GM20431 (cell line): ENCODE measurements around the gene TFAP2A.

Experiments
- in situ Hi-C: fragments of 300-500 bp; cut with MseI, MboI; formaldehyde crosslinking; loops from one replicate; pipeline ENCODE4 v1.15.0; 2020; ENCODE audit warnings: low sequenced_read_pairs; ENCODE audit not compliant: unreplicated experiment

TFAP2A gene

DNA sequence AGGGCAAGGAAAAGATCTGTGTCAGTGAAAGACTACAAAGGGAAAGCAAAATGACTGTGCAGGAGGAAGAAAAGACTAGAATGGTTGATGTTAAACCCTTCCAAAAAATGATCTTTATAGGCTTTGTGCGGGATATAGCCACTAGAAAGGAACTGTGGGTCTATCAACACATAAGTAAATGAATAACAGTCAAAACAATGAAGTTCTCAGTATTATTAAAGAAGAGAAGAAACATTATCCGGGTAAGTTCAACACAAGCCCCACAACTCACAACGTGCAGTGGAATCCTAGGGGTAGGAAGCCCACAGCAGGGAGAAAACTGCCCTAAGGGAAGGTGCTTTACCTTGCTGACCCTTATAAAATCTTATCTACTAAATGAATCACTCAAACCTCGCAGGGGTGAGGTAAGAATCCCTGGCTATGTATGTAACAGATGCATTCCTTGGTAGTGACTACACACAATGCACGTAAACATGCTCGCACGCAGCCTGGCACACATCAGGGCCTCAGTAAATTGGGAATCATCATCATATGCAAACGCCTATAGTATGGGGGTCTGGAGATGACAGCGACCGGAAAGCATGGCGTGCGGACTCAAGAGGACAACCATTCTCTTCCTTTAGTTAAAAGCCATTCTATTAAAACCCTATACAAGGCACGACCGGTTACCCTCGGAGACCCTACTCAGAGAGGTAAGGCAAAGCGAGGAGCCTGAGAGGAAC is 11.3 kb downstream of the TFAP2A start:
- in situ Hi-C loops: no loop called here

DNA sequence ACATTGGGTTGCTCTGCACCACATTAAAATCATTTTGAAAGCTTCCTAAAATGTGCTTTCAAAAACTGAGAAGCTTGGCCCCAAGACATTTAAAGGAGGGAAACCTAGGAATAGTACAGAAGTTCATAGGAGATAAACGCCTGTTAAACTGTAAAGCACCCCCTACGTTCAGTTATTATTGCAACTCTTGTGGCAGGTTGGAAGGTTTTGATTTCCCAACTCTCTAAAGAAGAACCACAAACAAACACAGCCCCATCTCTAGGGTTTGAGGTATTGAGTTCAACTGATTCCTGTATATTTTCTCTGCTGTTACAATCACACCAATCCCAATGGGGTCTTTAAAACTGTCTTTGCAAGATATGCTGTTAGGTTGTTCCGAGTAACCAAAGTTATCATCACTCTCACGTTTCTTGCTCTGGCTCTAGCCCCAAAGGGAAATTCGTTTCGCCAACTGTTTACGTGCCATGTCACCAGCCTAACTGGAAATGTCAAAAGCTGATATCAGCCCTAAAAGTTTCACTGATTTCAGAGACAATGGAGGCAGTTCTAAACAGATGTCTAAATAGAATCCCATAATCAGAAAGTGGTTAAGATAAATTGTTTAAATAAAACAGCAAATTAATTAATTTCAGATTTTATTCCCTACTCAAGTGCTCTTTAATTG is 12.1 kb downstream of the TFAP2A start:
- in situ Hi-C loops: no loop called here

DNA sequence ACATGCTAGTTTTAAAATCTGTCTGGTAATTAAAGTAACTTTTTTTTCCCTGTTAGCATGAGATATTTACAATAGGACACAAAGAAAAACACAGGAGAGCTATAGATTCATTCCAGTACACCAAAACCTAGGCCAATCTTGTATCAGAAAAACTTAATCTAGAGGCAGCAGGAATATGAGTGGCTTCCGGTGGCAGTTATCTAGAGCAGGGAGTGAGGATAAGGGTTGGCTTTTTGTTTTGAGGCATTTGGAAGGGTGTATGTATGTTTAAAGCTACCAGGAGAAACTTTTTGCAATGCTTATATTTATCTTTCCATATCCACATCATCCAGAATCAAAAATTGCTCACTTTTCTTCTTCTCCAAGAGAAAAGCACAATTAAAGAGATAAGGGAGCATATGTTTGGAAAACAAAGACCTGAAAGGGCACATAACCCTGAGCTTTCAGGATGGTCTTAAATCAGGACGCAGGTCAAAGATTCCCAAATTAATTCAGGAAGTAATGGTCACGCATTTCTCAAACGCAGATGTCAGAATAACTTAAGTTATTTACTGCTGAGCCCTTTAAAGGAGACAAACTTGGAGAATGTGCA is 13.1 kb downstream of the TFAP2A start:
- in situ Hi-C loops: no loop called here

DNA sequence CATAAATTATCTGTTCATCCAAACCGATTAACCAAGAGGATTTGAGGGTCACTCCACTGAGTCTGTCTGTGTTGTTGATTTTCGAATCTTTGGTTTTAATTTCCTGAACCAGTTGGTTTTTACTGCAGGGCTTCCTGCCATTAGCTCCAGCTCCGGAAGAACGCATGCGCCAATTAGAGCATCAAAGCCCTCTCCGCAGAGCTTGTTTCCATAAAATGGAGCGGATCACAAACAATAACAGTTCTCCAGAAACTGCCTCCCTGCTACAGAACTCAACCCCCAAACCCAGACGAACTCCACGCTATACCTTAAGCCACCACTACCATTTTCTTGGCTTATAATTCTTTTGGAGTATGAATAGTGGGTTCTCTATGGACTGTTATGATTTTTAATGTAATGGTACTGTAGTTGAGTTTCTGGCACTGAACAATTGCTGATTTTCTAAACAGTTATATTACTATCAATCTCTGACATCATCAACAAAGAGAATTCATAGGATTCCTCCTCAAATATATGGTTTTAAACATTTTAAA is 13.8 kb downstream of the TFAP2A start:
- in situ Hi-C loops: no loop called here

DNA sequence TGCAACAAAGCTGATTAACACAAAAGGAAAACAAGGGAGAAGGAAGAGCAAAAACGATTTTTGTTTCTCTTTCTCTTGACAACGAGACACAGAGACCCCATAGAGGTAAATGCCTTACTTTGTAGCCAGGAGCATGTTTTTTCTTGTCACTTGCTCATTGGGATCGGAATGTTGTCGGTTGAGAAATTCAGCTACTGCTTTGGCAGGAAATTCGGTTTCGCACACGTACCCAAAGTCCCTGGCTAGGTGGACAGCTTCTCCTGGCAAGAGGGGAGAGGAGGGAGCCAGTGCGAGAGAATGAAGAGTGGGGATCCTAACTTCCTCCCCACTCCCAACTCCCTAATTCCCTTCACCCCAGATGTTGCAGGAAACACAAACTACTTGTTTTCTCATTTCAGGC is 14.5 kb downstream of the TFAP2A start:
- in situ Hi-C loops: no loop called here

DNA sequence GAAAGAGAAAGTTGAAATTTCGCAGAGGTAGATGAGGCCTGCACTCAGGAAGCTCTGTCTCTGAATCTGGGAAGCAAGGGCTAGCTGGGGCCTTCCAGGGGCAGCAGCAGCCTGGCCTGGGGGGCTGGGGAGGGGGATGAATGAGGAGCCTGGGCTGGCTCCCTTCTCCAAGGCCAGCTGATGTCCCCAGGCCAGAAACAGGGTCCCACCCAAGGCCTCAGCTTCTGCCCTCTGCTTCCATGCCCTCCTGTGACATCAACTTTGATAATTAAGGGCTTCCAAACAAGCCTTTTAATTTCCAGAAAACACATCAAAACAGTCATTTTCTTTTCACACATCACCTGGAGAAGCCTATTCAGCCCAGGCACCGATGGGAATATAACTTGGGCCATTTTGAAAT is 15.4 kb downstream of the TFAP2A start:
- in situ Hi-C loops: no loop called here

DNA sequence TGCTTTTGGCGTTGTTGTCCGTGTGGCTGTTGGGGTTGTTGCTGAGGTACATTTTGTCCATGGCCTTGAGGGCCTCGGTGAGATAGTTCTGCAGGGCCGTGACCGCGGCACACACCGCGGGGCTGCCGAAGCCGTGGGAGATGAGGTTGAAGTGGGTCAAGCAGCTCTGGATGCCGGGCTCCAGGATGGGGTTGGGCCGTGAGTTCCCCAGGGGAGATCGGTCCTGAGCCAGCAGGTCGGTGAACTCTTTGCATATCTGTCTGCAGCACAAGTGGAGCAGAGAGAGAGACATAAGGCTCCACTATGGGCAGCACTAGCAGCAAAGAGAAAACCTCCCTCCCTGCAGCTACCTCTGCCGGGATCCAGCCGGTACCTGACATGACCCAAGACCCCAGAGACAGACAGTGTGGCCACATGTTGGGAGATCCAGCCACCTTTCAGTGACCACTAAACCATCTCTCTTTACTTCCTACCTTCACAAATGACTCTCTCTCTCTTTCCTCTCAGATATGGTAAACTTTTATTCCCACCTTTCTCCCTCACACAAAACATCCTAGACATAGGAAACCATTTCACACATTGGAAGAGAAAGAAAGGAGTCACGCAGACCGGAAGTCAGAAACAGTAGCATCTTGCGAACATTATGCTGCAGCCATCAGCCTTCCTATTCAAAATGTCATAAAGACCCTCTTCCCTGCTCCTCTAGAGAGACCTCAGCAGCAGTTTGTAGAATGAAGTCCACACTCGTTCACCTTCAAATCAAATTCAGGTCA is 16.2 kb downstream of the TFAP2A start:
- in situ Hi-C loops: no loop called here

DNA sequence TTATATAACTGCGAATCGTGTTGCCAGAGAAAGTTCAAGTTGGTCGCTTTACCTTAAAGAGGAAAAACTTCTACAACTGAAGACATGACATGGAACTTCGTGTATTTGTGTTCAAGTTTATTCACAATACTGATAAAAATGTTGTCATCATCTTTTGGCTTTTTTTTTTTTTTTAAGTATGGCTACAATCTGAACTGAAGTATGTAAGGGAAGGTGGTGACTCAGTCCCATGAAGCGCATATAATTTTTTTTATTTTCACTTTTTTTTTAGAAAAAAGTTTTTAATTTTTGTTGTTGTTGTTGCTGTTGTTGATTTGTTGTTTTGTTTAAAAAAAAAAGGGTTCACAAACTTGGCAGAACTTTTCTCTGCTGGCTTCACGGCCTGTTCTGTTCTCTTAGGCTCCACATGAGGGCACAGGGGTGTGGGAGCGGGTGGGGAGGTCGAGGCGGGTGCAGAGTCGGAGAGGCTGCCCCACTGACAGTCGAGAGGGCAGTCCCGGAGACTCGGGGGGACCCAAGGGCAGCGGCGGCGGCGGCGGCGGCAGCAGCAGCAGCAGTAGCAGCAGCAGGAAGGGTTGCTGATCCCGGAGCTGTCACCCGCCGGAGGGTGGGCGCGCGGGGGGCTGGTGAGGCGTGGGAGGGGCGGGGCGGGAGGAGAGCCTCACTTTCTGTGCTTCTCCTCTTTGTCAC is 17.0 kb downstream of the TFAP2A start:
- in situ Hi-C loops: no loop called here

DNA sequence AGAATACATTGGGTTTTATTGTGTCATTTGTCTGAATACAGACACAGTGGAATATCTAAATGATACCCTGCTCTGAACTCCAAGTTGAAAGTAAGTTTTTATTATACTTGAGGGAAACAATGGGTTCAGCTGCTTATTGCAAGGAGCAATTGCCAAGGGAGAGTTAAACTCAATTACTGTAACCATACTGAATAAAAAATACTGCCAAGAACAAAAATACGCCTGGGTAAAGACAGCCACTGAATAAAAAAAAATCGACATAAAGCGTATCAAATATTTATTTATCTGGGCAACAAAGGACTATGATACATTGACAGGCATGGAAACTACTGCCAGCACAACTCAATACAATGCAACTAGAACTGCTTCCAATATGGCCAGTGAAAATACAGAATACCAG is 18.1 kb downstream of the TFAP2A start:
- in situ Hi-C loops: no loop called here

DNA sequence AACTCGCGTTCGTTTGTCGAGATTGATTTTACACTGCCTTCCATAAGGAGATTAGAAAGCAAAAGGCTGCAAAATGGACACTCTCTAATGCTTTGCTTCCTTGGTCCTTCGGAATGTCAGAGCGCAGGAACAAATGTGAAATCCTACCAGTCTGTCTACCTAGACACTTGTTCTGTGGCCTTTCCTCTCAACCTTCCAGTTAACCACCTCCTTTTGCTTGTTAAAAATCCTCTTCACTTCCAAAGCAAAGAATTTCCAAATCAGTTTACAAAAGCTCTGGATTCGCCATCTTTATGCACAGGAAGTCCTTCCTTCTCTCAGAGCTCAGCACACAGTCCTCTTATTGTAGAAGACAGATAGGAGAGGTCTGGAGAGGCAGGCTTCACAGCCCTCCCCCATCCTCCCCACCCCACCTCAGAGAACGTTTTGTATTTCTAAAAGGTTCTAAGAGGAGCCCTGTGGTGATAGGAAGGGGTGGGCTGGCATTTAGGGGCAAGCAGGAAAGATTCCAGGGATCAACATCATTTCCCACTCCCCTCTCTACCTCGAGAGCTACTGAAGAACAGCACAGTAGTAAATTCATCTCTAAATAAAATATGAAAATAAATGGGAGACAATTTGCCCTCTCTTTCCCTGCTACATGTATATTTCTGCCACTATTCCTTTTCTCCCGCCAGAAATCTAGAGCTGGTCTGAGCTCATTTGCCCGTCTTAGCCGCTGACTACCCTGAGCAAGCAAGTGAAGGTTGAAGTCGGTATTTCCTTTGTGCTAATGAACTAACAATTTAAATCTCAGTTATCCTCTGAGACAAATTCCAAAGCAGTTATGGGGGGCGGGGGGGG is 18.9 kb downstream of the TFAP2A start:
- in situ Hi-C loops: no loop called here

DNA sequence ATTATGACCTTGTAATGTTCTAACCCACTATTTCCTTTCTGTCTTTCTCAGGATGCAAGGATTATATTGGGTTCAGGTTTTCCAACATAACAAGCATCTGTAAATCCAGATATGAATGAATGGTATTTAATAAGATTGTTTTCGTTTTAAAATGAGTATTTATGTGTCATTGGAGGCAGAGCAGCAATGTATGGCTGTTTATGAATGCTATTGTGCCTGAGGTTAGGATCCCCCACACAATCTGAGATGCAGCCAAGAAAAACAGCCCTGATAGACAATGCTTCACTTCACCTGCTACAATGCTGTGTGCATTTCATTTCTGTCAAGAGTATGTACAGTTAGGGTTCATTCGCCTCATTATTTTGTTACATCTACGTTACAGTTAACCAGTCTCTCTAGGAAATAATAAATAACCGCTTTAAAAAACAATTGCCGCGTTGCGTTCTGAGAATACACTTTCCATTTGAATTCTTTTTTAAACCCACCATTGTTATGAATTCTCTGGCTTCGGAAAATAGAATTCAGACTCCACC is 19.6 kb downstream of the TFAP2A start:
- in situ Hi-C loops: no loop called here

DNA sequence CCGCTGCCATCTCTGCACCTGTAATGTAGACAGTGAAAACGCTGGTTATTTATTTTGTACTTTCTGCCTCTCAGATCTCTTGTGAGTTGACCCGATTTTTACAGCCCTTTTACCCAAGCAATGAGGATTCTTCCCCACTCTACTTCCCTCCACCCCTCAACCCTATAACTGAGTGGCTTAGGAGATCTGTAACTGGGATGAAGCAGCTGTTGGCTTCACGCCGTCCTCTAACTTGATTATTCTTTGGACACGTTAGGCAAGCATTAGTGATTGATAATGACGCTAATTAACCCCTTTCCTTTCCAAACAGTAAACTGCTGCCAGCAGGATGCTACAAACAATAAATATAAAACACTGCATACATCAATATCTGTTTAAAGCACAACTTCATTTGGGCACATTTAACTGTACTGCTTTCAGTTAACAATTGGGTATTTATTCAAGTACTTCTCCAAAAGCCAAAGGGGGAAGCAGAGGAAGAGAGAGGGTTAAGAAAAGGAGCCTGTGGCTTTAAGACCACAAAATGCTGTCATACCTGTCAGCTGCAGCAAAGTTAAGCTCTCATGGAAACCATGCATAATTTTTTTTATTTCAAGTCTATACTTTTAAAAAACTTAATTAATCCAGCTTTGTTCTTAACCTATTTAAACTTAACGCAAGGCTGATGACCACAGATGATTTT is 21.2 kb downstream of the TFAP2A start:
- in situ Hi-C loops: no loop called here

DNA sequence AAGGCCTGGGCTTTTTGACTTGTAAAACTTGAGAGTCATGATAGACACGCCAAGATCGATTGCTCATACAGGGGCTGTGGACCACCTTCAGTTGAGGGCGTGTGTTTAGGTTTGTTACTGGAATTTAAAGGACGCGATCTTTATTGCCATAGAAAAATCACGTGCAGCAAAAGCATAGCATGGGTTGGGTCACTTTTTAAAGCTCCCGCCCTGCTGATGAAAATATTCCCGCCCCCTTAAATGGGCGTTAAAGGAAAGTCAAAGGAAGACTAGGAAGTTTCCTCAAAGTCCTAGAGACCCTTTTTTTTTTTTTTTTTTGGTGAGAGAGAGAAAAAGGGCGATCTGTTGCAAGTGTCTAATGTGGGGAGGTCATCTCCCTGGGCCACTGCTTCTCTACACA is 23.1 kb downstream of the TFAP2A start:
- in situ Hi-C loops: no loop called here

DNA sequence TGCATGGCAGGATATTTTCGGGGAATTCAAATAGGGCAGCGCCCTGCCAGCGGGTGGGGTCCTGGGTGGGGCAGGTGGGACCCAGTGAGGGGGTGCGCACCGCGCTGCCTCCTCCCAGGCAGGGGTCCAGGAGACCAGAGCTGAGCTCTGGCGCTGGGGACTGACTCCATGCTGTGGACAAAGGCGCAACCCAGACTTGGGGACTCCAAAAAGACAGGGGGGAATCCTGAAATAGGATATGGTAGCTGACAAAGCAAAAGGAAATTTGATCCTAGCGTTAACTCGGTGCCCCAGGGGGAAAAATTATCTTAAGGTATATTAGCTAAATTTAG is 23.6 kb downstream of the TFAP2A start:
- in situ Hi-C loops: no loop called here

DNA sequence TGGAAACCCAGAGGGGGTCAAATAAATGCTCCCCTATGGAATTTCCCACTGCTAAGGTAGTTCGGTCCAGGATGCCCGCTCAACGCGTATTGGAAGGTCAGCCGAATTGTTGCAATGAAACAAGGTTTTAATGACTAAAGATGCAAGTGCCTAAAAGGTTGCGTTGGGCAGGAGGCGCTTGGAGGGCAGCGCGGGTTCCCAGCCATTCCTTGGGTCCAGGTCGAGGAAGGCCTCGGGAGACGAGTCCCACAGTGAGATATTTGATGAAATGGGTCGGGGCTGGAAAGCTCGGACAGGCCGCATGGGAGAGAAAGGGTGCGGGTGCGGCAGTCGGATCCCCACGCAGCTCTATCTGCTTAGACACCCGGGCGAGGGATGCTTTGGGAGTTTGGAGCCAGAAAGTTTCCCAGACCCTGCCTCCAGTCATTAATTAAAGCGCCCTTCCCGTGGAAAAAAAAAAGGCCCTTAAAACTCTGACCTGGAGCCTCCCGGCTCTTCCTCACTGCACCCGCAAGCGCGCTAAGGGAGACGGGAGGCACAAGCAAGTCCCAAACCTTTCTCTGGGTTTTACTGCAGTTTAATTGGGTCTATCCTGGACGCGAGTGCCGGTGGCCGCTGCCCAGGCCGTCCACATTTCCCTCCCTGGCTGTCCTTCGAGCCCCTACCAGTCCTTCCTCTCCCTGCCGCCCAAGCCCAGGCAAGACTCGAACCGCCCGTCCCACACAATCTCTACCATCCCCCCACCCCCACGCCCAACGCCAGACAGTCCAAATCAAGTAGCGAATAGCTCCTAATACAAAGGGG is 24.2 kb downstream of the TFAP2A start:
- in situ Hi-C loops: no loop called here

DNA sequence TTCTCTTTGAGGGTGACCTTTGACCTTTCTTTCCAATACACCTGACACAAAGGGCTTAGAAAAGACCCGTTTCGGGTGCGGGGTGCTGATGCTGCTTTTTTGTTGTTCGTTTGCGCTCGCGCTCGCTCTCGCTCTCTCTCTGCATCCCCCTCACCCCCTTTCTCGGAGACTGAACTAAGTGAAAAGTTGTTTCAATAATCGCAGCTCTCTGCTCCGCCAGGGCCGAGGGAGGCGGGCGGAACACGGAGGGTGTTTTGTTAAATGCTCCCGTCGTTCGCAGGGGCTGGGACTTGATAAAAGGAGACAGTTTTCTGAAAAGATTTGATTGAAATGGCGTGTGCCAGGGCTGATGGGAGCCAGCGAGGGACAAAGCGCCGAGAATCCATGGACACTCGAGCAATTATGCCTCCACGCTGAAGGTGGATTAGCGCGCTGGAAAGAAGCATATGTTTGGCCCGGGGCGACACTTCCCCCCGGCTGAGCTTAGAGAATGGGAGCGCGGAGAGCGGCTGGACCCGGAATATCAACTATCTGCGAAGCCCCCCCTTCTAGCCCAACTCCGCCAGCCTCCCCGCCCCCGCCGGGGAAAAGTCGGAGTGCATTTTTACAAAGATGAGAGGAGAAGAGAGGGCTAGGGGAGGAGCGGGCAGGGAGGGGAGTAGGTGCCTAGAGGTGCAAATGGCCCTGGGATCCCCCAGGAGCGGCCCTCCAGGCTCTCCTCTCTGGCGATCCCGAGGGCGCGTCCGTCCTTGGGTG is 25.0 kb downstream of the TFAP2A start:
- in situ Hi-C loops: no loop called here
